Measurements from ENCODE around the gene PAN3.

PAN3 gene

GRCh38 chr13:28246891-28247290 lies 108.5 kb downstream of the PAN3 start:
- H3K27ac ChIP-seq = no peak overlapping the region
- no peak for TF ChIP-seq ZFX (IDR thresholded peaks at IDR 0.05; ENCODE audit: borderline replicate concordance)
- TF ChIP-seq CTCF (IDR thresholded peaks at IDR 0.05) = no peak

GRCh38 chr13:28248080-28248479 lies 109.7 kb downstream of the PAN3 start:
- no peak for TF ChIP-seq CTCF (IDR thresholded peaks at IDR 0.05)
- no peak for TF ChIP-seq ZFX (IDR thresholded peaks at IDR 0.05; ENCODE audit: borderline replicate concordance)
- H3K27ac ChIP-seq = no peak overlapping the region

DNA sequence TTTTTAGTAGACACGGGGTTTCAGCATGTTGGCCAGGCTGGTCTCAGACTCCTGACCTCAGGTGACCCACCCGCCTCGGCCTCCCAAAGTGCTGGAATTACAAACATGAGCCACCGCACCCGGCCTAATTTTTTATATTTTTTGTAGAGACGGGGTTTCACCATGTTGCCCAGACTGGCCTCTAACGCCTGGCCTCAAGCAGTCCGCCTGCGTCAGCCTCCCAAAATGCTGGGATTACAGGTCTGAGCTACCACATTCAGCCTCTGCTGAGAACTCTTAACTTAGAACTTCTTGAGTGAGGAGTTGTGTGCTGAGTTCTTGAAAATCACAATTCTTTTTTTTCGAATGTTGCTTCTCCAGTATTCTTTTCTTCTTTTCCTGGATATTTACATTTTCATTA lies 112.2 kb downstream of the PAN3 start:
- H3K27ac ChIP-seq = no peak overlapping the region
- TF ChIP-seq ZFX (IDR thresholded peaks at IDR 0.05; ENCODE audit: borderline replicate concordance) (no peak), CTCF (IDR thresholded peaks at IDR 0.05) (no peak)

GRCh38 chr13:28251466-28251865 lies 113.1 kb downstream of the PAN3 start:
- TF ChIP-seq CTCF (IDR thresholded peaks at IDR 0.05) = no peak
- no peak for TF ChIP-seq ZFX (IDR thresholded peaks at IDR 0.05; ENCODE audit: borderline replicate concordance)
- H3K27ac ChIP-seq = no peak overlapping the region

DNA sequence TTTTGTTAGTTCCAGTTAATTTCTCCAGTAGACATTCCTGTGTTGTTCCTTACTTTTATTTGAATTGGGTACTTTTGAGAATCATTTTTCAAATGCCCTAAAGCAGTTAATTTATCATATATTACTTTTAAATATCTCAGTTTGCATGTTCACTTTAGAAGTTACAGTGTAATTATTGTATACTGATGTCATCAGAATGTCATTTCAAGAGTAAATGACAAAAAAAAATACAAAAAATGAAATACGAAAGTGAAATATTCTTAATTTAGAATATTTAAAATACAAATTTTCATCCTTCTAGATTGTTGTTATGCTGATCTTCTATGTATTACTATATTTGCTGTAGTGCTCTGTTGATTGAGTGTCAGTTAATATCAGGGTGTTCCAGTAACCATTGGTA lies 114.2 kb downstream of the PAN3 start:
- no peak for TF ChIP-seq CTCF (IDR thresholded peaks at IDR 0.05)
- no peak for TF ChIP-seq ZFX (IDR thresholded peaks at IDR 0.05; ENCODE audit: borderline replicate concordance)
- H3K27ac ChIP-seq = no peak overlapping the region

GRCh38 chr13:28257305-28257704 lies 119.0 kb downstream of the PAN3 start:
- H3K27ac ChIP-seq = no peak overlapping the region
- no peak for TF ChIP-seq ZFX (IDR thresholded peaks at IDR 0.05; ENCODE audit: borderline replicate concordance)
- TF ChIP-seq CTCF (IDR thresholded peaks at IDR 0.05) = no peak

- no peak overlapping the region for H3K27ac ChIP-seq
- TF ChIP-seq CTCF (IDR thresholded peaks at IDR 0.05) = no peak
- TF ChIP-seq ZFX (IDR thresholded peaks at IDR 0.05; ENCODE audit: borderline replicate concordance) = no peak
Measured at GRCh38 chr13:28258417-28258816, 120.1 kb downstream of the PAN3 start.

Measured in 22Rv1 (cell line).